Activated CD8-positive, alpha-beta T cell treated with anti-CD3 and anti-CD28 coated beads for 36 hours (primary cell): ENCODE measurements around the gene CAPN12. TPM values are rescaled to one million over a fixed set of nuclear protein-coding genes. Genes with fewer than 3 reads are reported as not detected.

Experiments
- ATAC-seq: fragments of 200-7000 bp; cut with Tn5 transposase; one replicate; pipeline ENCODE4 v1.10.0; 2021; ENCODE audit warnings: mild to moderate bottlenecking, moderate library complexity
- CTCF ChIA-PET: fragments of 350-600 bp; sonication (Branson Sonifier 250); formaldehyde crosslinking; loops from one replicate; lab custom pipeline; 2021; ENCODE audit warnings: antibody characterized with exemption; lab: Charles Lee
- POLR2A ChIA-PET: fragments of 350-600 bp; sonication (Branson Sonifier 250); formaldehyde crosslinking; loops from one replicate; lab custom pipeline; 2021; ENCODE audit warnings: antibody characterized with exemption; lab: Charles Lee
- DNase-seq: peaks from one replicate; pipeline ENCODE4 v3.0.0-alpha.2; 2020
- H3K27ac Mint-ChIP-seq: one replicate; pipeline ENCODE4 v1.8.0; 2021; ENCODE audit warnings: mild to moderate bottlenecking, mixed read lengths
- H3K27me3 Mint-ChIP-seq: one replicate; pipeline ENCODE4 v1.8.0; 2021; ENCODE audit warnings: mixed read lengths
- H3K36me3 Mint-ChIP-seq: one replicate; pipeline ENCODE4 v1.8.0; 2021; ENCODE audit warnings: low read depth, mixed read lengths
- H3K4me1 Mint-ChIP-seq: one replicate; pipeline ENCODE4 v1.8.0; 2021; ENCODE audit warnings: low read depth, mixed read lengths
- H3K4me3 Mint-ChIP-seq: one replicate; pipeline ENCODE4 v1.8.0; 2021; ENCODE audit warnings: mild to moderate bottlenecking, moderate library complexity, mixed read lengths
- H3K9me3 Mint-ChIP-seq: one replicate; pipeline ENCODE4 v1.8.0; 2021; ENCODE audit warnings: mixed read lengths
- intact Hi-C: fragments of 100-400 bp; cut with micrococcal nuclease; formaldehyde crosslinking; loops from one replicate; pipeline ENCODE4 v1.10.0; 2022
- total RNA-seq, 2 experiments: library from RNA; stranded (reverse); gene quantifications; one replicate each; pipeline ENCODE4 v1.2.3, GENCODE V29; 2021
- TF ChIP-seq, protein P1 (sequence below): fragments of 200-600 bp; IDR thresholded peaks from one replicate; pipeline ENCODE4 v1.8.0; 2022; ENCODE audit warnings: antibody characterized with exemption, mild to moderate bottlenecking

The CAPN12 gene
- total RNA-seq, 2 experiments from 2014 or later: 19.6 to 22.7 TPM

DNA sequence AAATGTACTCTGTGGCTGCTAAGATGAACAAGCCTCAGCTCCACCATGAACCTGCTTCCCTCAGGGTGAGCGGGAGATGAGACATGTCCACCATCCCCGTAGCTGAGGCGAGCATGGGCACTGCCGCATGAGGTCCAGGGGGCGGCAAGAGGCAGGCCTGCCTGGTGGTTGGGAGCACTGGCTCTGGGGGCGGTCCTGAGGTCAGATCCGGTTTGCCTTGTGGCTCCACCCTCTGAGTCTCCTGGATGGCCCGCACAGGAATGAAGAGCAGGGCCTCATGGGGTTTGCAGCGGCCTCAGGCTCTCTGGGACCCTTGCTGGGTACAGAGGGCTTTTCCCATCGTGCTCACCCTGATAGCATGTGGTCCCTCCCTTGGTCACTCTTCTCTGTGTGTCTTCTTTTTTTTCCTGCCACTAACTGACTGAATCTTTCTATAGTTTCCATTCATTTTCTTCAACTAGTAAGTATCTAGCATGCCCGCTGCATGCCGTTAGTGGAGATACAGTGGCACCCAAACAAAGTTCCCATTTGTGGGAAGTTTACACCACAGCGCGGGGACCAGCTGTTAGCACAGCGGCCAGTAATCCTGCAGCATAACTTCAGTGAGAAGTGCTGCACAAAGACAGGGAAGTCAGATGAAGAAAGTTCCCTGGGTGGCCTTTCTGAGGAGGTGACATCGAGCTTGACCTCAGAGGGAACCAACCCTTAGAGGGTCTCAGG, 37.3 kb downstream of the CAPN12 start:
- peaks cover 16% of the 10 kb centered on the region for H3K36me3 Mint-ChIP-seq
- no peak for ATAC-seq
- H3K4me1 Mint-ChIP-seq: no peaks in the 10 kb centered on the region
- CTCF ChIA-PET: no interaction called here
- no peak overlapping the region for H3K27ac Mint-ChIP-seq
- TF ChIP-seq, protein P1, sequence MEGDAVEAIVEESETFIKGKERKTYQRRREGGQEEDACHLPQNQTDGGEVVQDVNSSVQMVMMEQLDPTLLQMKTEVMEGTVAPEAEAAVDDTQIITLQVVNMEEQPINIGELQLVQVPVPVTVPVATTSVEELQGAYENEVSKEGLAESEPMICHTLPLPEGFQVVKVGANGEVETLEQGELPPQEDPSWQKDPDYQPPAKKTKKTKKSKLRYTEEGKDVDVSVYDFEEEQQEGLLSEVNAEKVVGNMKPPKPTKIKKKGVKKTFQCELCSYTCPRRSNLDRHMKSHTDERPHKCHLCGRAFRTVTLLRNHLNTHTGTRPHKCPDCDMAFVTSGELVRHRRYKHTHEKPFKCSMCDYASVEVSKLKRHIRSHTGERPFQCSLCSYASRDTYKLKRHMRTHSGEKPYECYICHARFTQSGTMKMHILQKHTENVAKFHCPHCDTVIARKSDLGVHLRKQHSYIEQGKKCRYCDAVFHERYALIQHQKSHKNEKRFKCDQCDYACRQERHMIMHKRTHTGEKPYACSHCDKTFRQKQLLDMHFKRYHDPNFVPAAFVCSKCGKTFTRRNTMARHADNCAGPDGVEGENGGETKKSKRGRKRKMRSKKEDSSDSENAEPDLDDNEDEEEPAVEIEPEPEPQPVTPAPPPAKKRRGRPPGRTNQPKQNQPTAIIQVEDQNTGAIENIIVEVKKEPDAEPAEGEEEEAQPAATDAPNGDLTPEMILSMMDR: no peak
- DNase-seq: no peak
- H3K4me3 Mint-ChIP-seq: no peak overlapping the region
- no peaks in the 10 kb centered on the region for H3K27me3 Mint-ChIP-seq
- POLR2A ChIA-PET: interaction anchor here (0.7 kb wide), 1 partner anchor 68 kb away, joined by 3 read pairs; no protein-coding TSS in a partner anchor
- no peaks in the 10 kb centered on the region for H3K9me3 Mint-ChIP-seq
- intact Hi-C loops: no loop called here

- ATAC-seq (no peak), DNase-seq (no peak)
- Mint-ChIP-seq H3K4me3 (no peak overlapping the region), H3K27me3 (no peaks in the 10 kb centered on the region), H3K9me3 (no peaks in the 10 kb centered on the region), H3K27ac (no peak overlapping the region), H3K36me3 (peaks cover 13% of the 10 kb centered on the region), H3K4me1 (no peaks in the 10 kb centered on the region)
- intact Hi-C loops: no loop called here
- ChIA-PET CTCF (interaction anchor here (1.2 kb wide), 1 partner anchor 71 kb away, joined by 3 read pairs; no protein-coding TSS in a partner anchor), POLR2A (no interaction called here)
- TF ChIP-seq, protein P1: no peak
These were observed 38.9 kb downstream of the CAPN12 start for GRCh38 chr19:38705197-38706019.

GRCh38 chr19:38704488-38705026, 39.7 kb downstream of the CAPN12 start:
- CTCF ChIA-PET: interaction anchor here (1.2 kb wide), 1 partner anchor 70 kb away, joined by 3 read pairs; no protein-coding TSS in a partner anchor
- H3K4me1 Mint-ChIP-seq: no peaks in the 10 kb centered on the region
- peaks cover 11% of the 10 kb centered on the region for H3K36me3 Mint-ChIP-seq
- no peak overlapping the region for H3K4me3 Mint-ChIP-seq
- POLR2A ChIA-PET: no interaction called here
- no peaks in the 10 kb centered on the region for H3K27me3 Mint-ChIP-seq
- no peak for DNase-seq
- TF ChIP-seq, protein P1: no peak
- no peaks in the 10 kb centered on the region for H3K9me3 Mint-ChIP-seq
- ATAC-seq: no peak
- intact Hi-C loops: no loop called here
- no peak overlapping the region for H3K27ac Mint-ChIP-seq

DNA sequence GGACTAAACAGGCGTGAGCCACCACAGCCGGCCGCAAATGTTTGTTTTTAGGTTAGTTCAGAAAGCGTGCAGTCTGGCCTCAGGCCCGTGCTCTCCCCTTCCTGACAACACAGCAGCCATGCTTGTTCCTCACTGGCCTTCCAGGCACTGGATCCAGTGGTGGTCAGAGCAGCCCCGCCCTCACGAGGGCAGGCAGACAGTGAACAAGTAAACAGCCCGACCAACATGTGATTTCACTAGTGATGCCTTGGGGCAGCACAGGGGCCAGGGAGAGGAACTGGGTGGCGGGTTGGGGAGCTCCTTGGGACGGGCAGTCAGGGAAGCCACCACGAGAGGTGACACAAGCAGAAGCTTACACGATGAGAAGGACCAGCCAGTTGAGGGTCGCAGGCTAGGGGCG, 40.8 kb downstream of the CAPN12 start:
- H3K9me3 Mint-ChIP-seq: no peaks in the 10 kb centered on the region

More for the DNA sequence above, 40.8 kb downstream of the CAPN12 start:
- TF ChIP-seq, protein P1: no peak
- CTCF ChIA-PET: no interaction called here
- intact Hi-C loops: no loop called here
- no peak for DNase-seq
- Mint-ChIP-seq H3K27ac (no peak overlapping the region), H3K4me1 (peaks cover 6% of the 10 kb centered on the region), H3K36me3 (peaks cover 11% of the 10 kb centered on the region), H3K4me3 (no peak overlapping the region), H3K27me3 (no peaks in the 10 kb centered on the region)
- POLR2A ChIA-PET: no interaction called here
- ATAC-seq: no peak
